Tibial nerve (tissue), 4 donors: ENCODE results near the gene UBE2Q1. TPM values are rescaled to one million over a fixed set of nuclear protein-coding genes. Genes with fewer than 3 reads are reported as not detected.

ENCODE experiments used
- DNase-seq, 2 donors: peaks; one replicate each; pipeline ENCODE4 v3.0.0-alpha.2; 2019; ENCODE audit warnings: low spot score in 2 of 2
- H3K27ac ChIP-seq, 4 donors: fragments of 200-600 bp; sonication (generic) in 3 of 4; one replicate each; pipeline ENCODE4 v1.5.1; 2017 to 2019; ENCODE audit warnings: mild to moderate bottlenecking in 1 of 4
- H3K27me3 ChIP-seq, 2 donors: fragments of 200-600 bp; sonication (generic) in 1 of 2; one replicate each; pipeline versions ENCODE4 v1.5.1 to v1.6.0; 2017 to 2019
- H3K36me3 ChIP-seq, 3 donors: fragments of 200-600 bp; sonication (generic); one replicate each; pipeline ENCODE4 v1.5.1; 2018 to 2019
- H3K4me1 ChIP-seq, 4 donors: fragments of 200-600 bp; sonication (generic) in 3 of 4; one replicate each; pipeline ENCODE4 v1.5.1; 2017 to 2019
- H3K4me3 ChIP-seq, 4 donors: fragments of 200-600 bp; sonication (generic) in 3 of 4; one replicate each; pipeline ENCODE4 v1.5.1; 2017 to 2019; ENCODE audit warnings: mild to moderate bottlenecking in 1 of 4, moderate library complexity in 1 of 4
- H3K9me3 ChIP-seq, 4 donors: fragments of 200-600 bp; sonication (generic) in 3 of 4; one replicate each; pipeline ENCODE4 v1.5.1; 2017 to 2019
- CTCF ChIP-seq, 5 experiments: fragments of 200-600 bp in 3 of 5; fragments of 450-650 bp in 2 of 5; sonication (generic) in 3 of 5; IDR thresholded peaks; one replicate each; pipeline ENCODE4 v1.5.1; 2016 to 2019; ENCODE audit warnings: antibody characterized with exemption in 5 of 5, mild to moderate bottlenecking in 3 of 5, moderate library complexity in 2 of 5
- EP300 ChIP-seq, 2 donors: sonication (generic); formaldehyde crosslinking; IDR thresholded peaks; one replicate each; pipeline ENCODE4 v1.6.1; 2017; ENCODE audit warnings: antibody characterized with exemption in 2 of 2, mild to moderate bottlenecking in 1 of 2
- POLR2A ChIP-seq, 2 donors: fragments of 450-650 bp; IDR thresholded peaks; one replicate each; pipeline ENCODE4 v1.6.1; 2017; ENCODE audit warnings: antibody characterized with exemption in 2 of 2, mild to moderate bottlenecking in 2 of 2, moderate library complexity in 2 of 2
- WGBS, 2 donors: methylation state at CpG; one replicate each; pipeline ENCODE4 v1.1.5; 2018; 5-methylcytosine and 5-hydroxymethylcytosine counted together
- total RNA-seq, 4 donors: library from RNA; depleted of rRNA; stranded (reverse); fragments of >200 nt; gene quantifications; one replicate each; pipeline ENCODE4 v1.1.0, GENCODE V29; 2016

UBE2Q1 gene
- total RNA-seq, 4 donors from 2014 or later: 14.9 to 69.8 (median 18.9) TPM

GRCh38 chr1:154552036-154552435 is 6.4 kb downstream of the UBE2Q1 start:
- no peak for DNase-seq
- H3K36me3 ChIP-seq: peaks cover 0 to 73% (median 35%) of the 10 kb centered on the region in 3 donors
- 84 to 87% methylated on average over 6 of the region's 6 CpGs for WGBS, 2 donors
- H3K27ac ChIP-seq: no peak overlapping the region
- TF ChIP-seq EP300 (IDR thresholded peaks at IDR 0.05) (no peak), CTCF (IDR thresholded peaks at IDR 0.05) (no peak), POLR2A (IDR thresholded peaks at IDR 0.05) (no peak)
- H3K27me3 ChIP-seq: no peaks in the 10 kb centered on the region
- no peaks in the 10 kb centered on the region for H3K9me3 ChIP-seq
- peaks cover 0 to 55% (median 11%) of the 10 kb centered on the region in 4 donors for H3K4me1 ChIP-seq
- no peak overlapping the region for H3K4me3 ChIP-seq

- Histone ChIP-seq H3K4me1 (peaks cover 0 to 51% (median 5%) of the 10 kb centered on the region in 4 donors), H3K4me3 (no peak overlapping the region), H3K9me3 (no peaks in the 10 kb centered on the region), H3K36me3 (peaks cover 0 to 73% (median 35%) of the 10 kb centered on the region in 3 donors), H3K27ac (no peak overlapping the region), H3K27me3 (no peaks in the 10 kb centered on the region)
- DNase-seq: no peak
- TF ChIP-seq CTCF (IDR thresholded peaks at IDR 0.05): no peak
- TF ChIP-seq POLR2A (IDR thresholded peaks at IDR 0.05): no peak
- no peak for TF ChIP-seq EP300 (IDR thresholded peaks at IDR 0.05)
- WGBS, 2 donors: 90 to 96% methylated on average over 3 to 4 of the region's 4 CpGs
These were observed 7.0 kb downstream of the UBE2Q1 start for GRCh38 chr1:154551474-154551873.

GRCh38 chr1:154550657-154551056 is 7.8 kb downstream of the UBE2Q1 start:
- no peaks in the 10 kb centered on the region for H3K27me3 ChIP-seq
- 70 to 73% methylated on average over 6 of the region's 6 CpGs for WGBS, 2 donors
- peaks cover 0 to 42% (median 0%) of the 10 kb centered on the region in 4 donors for H3K4me1 ChIP-seq
- no peaks in the 10 kb centered on the region for H3K9me3 ChIP-seq
- peaks cover 0 to 70% (median 35%) of the 10 kb centered on the region in 3 donors for H3K36me3 ChIP-seq
- no peak overlapping the region for H3K27ac ChIP-seq
- TF ChIP-seq POLR2A (IDR thresholded peaks at IDR 0.05) (no peak), CTCF (IDR thresholded peaks at IDR 0.05) (no peak), EP300 (IDR thresholded peaks at IDR 0.05) (no peak)
- no peak for DNase-seq
- no peak overlapping the region for H3K4me3 ChIP-seq

- TF ChIP-seq POLR2A (IDR thresholded peaks at IDR 0.05): no peak
- TF ChIP-seq EP300 (IDR thresholded peaks at IDR 0.05): no peak
- TF ChIP-seq CTCF (IDR thresholded peaks at IDR 0.05): no peak
- Histone ChIP-seq H3K4me3 (no peak overlapping the region), H3K36me3 (peaks cover 0 to 64% (median 35%) of the 10 kb centered on the region in 3 donors), H3K27me3 (no peaks in the 10 kb centered on the region), H3K9me3 (no peaks in the 10 kb centered on the region), H3K27ac (no peak overlapping the region), H3K4me1 (peaks cover 0 to 37% (median 0%) of the 10 kb centered on the region in 4 donors)
- WGBS, 2 donors: 45 to 46% methylated on average over 5 of the region's 5 CpGs
- no peak for DNase-seq
These were observed 8.4 kb downstream of the UBE2Q1 start for GRCh38 chr1:154550070-154550469.

- H3K36me3 ChIP-seq: peaks cover 0 to 56% (median 35%) of the 10 kb centered on the region in 3 donors
- peaks cover 0 to 37% (median 0%) of the 10 kb centered on the region in 4 donors for H3K4me1 ChIP-seq
- TF ChIP-seq CTCF (IDR thresholded peaks at IDR 0.05): no peak
- no peak for TF ChIP-seq POLR2A (IDR thresholded peaks at IDR 0.05)
- TF ChIP-seq EP300 (IDR thresholded peaks at IDR 0.05): no peak
- H3K9me3 ChIP-seq: no peaks in the 10 kb centered on the region
- no peaks in the 10 kb centered on the region for H3K27me3 ChIP-seq
- WGBS, 2 donors: 76 to 79% methylated on average over 3 of the region's 3 CpGs
- no peak overlapping the region for H3K4me3 ChIP-seq
- no peak for DNase-seq
- H3K27ac ChIP-seq: peak overlapping the region in 1 of 4 donors; percentile 9
These were observed 9.2 kb downstream of the UBE2Q1 start for GRCh38 chr1:154549202-154549770.
